MM.1S (cell line): ENCODE results near the gene IFIT5.

Experiments used
- CTCF ChIP-seq: fragments of 300-600 bp; sonication (generic); IDR thresholded peaks from 2 replicates; pipeline ENCODE4 v1.5.1; 2016; ENCODE audit warnings: antibody characterized with exemption, low read length, mixed read lengths
- EZH2phosphoT487 ChIP-seq: fragments of 300-600 bp; sonication (generic); IDR thresholded peaks from 2 replicates; pipeline ENCODE4 v1.6.1; 2018; ENCODE audit warnings: antibody characterized with exemption, low read length

- no peak for TF ChIP-seq CTCF
- TF ChIP-seq EZH2phosphoT487, result no peak
Measured at GRCh38 chr10:89421018-89421476, 6.7 kb downstream of the IFIT5 start.
